Measurements from ENCODE around the gene RIOK3.

RIOK3 gene

DNA sequence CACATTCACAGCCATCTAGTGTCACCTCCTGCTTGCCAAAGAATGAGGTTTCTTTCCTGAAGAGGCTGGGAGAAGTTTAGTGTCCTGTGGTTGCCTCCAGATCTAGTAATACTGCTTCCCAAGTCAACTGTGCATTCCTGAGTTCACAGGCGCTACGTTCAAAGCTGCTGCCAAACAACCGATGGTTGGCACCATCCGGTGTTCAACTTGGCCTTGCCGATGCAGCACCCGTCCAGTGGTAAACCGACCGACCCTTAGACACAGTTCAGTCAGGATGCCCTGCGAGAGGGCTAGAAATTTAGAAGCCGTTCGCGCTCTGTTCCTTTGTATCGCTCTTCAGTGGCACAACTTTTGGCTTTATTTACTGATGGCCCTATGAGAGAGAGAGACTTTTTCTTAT, 78.8 kb downstream of the RIOK3 start:
- no peak for DNase-seq
